Stimulated activated CD8-positive, alpha-beta memory T cell treated with anti-CD3 and anti-CD28 coated beads, Interleukin-2, amount 100 ng/mL, for 1 hour (primary cell): ENCODE data around the gene SSH2.
"Not testable (repeated sequence)": the region's sequence is repeated elsewhere in the genome, so short reads cannot be mapped to it uniquely, and the experiment has no call there.

Experiments used
- DNase-seq, 2 donors: peaks; one replicate each; pipeline ENCODE4 v3.0.0-alpha.2; 2020; ENCODE audit warnings: low read depth in 2 of 2

The SSH2 gene

DNA sequence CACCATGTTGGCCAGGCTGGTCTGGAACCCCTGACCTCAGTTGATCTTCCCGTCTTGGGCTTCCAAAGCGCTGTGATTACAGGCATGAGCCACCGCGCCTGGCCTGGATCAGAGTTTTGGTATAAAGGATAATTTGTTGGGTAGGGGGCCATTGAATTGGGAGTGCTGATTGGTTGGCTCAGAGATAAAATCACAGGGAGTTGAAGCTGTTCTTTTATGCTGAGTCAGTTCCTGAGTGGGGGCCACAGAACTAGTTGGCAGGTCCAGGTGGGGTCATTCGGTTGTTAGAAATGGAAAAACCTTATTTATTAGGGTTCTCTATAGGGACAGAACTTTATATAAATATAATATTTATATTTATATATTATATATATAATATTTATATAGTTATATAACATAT is 147.1 kb downstream of the SSH2 start:
- no peak for DNase-seq

DNA sequence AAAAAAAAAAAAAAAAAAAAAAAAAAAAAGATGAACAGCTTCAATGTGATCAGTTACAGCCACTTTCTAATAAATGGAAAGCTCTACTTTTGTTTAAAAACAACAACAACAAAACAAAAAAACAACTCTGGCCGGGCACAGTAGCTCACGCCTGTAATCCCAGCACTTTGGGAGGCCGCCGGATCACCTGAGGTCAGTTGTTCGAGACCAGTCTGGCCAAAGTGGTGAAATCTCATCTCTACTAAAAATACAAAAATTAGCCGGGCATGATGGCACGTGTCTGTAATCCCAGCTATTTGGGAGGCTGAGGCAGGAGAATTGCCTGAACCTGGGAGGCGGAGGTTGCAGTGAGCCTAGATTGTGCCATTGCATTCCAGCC is 150.2 kb downstream of the SSH2 start:
- not testable (repeated sequence) for DNase-seq

DNA sequence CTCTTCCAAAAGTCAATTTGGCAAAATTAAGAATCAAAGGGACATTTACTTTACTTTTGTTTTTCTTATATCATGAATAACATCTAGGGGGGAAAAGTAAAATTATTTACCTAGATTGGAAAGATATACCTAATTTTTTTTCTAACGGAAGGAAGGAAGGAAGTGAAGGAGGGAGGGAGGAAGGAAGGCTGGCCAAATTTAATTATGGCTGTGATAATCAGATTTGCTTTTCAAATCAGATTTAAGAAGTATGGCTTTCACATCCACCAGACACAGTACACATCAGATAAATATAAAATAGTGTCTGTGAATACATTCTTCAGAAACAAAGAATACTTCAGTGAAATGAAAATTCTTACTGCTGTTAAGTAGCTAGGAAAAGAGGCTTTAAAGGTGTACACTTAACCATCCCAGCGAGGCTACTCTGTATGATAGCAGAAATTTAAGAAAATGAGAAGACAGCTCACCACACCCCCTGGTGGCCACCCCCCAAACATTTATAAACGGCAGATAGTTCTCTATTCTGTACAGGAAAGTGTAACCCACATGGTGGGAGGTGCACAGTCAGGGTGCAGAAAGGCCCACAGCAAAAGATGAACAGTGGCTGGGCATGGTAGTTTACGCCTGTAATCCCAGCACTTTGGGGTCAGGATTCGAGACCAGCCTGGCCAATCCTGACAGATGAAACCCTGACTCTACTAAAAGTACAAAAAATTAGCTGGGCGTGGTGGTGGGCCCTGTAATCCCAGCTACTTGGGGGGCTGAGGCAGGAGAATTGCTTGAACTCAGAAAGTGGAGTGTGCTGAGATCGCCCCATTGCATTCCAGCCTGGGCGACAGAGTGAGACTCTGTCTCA is 150.8 kb downstream of the SSH2 start:
- DNase-seq: peak; percentile 66 to 67

DNA sequence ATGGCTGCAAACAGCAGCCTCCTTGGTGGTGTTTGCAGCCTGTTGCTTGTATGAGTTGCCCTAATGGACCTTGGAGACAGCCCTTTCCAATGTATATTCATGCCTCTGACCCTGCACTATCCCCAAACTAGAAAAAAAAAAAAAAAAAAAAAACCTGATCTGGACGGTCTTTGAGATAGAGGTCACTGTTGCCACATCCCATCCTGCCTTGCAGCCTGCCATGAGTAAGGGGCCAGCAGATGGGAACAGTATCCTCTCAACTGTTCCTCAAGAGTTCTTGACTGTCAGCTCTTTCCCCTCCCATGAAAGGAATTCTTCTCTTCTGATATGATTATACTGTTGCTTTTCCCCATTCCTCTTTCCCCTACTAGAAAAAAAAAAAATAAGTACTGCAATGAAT is 152.4 kb downstream of the SSH2 start:
- no peak for DNase-seq

DNA sequence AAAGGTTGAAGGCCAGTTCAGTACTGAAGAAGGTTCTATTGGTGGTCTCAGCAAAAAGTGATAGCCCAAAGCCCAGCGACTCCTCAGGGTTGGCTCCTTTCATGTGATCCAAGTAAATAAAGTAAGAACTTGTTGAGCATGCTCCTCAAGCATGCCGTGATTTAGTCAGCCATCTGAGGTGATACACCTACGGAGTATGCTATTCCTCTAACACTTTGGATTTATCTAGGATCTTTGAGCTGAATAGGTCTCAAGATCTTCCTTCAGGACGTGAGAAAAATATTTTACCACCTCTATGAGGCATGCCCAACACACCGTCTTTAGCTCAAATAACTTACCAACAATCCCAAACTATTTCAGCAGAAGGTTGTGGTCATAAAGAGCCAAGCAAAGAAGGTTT is 154.0 kb downstream of the SSH2 start:
- no peak for DNase-seq

DNA sequence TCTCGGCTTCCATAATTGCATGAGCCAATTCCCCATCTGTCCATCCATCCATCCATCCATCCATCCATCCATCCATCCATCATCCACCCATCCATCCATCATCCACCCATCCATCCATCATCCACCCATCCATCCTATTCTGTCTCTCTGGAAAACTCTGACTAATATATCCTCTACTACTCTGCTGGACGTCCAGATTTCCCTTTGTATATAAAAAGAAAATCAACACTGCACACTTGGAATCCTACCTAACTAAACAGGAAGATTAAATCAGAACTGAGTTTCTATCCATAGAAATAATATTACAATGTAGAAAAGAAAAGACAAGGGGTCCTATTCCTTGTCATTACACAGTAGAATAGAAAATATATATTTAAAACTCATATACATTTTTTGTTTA is 157.0 kb downstream of the SSH2 start:
- no peak for DNase-seq

DNA sequence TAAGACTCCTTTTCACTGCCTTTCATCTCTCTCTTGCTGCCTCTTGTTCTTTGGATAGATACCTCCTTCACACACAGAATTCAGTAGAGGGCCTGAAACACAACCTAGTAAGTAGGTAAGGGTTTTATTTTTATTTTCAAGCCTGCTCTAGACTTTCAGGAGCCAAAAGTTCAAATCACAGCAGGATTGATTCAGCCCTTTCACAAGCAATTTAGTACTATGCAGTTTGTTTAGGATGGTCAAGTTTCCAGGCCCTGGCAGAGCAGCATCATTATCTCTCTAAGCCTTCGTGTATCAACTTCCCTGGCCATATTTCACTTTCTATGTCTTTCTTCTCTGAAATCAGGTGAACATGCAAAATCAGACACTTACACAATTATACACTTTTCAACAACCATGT is 158.5 kb downstream of the SSH2 start:
- DNase-seq: no peak

DNA sequence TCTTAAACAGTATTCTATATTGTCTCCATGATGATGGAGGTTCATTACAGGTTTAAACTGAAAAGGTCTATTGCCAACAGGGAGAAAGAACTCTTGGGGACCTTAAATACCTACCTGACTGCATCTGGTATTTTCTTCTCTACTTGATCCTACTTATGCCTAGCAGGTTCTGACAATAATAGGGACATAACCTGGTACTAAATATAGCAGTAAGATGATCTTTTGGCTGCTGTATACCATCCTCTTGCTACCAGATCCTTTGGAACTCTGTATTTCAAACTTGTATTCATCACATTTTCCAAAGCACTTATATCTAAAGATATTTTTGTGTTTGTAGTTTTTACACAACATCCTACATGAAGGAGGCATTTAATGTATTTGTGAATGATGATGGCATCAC is 160.8 kb downstream of the SSH2 start:
- no peak for DNase-seq

DNA sequence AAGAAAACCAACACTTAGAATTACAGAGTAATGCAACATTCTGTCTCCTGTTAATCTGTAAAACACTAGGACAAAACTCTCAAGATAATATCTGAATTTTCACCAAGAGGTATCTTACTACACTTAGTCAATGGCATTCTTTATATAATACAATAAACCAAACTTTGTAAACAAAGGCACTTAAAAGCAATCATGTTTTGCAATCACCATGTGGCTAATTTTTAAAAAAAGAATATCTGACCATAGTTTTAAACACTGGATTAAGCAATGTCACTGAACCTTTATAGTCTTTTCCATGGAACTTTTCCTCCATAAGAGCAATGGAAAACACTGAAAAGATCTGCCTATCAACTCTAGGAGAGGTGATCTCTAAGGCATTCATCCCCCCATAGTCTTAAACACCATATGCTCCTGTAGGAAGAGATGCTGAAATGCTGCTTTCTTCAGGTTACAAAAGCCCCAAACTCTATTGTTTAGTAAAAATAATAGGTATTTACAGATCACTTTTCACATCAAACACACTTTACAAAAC is 163.2 kb downstream of the SSH2 start:
- no peak for DNase-seq

DNA sequence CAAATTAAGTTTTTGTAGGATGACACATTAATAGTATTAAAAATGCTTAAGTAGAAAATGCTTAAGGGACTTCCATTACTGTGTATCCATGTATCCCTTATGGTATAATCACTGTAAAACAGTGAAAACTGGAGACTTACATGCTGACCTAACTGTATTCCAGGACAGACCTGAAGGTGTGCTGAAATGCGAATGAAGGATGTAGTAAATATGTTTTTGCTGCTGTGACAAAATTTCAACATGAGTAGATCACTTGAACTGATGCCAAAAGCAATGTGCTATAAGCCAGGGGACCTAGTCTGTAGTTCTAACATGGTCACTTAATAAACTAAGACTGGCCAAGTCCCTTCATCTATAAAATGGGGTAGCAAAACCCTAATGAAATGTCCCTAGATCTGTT is 165.3 kb downstream of the SSH2 start:
- DNase-seq: no peak

DNA sequence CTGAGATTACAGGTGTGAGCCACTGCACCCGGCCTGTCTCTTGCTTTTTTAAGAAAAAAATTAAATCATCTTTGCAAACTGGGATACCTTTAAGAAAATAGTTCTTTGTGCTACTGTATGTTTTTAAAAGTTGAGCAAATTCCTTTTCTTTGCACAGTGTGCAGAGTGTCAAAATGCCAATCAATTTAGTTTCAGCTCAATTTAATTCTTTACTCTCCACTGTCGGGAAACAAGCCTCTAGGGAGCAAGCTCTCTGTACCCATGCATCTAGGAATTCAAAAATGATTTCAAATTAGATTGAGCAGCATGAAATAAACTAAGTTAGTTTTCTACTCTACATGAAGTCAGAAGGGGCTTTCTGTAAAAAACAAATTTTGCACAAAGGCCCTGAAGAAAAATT is 165.8 kb downstream of the SSH2 start:
- no peak for DNase-seq

DNA sequence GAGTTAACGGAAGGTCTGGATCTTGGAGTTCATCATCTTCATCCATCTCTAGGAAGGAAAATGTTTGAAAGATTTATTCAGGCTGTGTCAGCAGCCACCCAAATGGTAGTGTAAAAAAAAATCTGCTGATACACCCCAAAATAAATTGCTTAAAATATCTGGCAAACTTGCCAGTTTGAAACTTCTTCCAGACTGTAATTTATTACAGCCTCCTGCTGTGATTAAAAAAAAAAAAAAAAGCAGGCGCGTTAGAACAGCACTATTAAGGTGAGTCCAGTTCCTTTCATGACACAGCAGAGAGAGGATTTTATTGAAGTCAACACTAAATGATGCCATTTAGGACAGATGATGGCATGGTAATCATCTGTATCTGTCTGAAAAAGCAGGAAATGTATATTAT is 166.8 kb downstream of the SSH2 start:
- no peak for DNase-seq

DNA sequence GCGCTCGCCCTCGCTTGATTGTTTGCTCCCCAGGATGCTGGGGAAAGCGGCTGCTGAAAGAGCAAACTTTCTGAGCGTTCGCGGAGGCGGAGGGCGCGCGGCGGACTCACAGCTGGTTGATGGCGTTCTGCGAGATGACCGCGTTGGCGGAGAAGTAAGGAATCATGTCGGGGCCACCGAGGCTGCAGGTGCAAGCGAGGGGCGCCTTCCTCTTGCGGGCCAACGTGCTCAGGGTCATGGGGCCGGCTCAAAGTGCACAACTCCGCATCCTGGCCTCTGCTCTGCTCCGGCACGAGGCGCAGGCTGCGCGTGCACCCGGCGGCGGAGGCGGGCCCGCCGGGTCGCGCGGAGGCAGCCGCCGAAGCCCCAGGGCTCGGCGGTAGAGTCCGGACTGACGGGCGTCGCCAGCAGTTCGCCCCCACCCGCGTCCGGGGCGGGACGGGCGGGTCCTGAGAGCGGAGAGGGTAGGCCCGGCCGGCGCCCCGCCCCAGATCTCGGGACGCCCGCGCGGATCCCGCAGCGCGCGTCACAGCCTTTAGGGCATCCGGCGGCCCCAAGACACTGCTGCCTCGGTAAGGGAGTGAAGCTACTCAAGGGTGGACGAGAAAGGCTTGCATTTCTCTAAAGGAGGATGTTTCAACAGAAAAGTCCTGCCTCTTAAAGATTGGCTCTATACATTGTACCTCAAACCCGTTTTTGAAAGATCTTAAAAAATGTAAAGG is 168.8 kb downstream of the SSH2 start:
- peak; percentile 76 to 82 for DNase-seq

DNA sequence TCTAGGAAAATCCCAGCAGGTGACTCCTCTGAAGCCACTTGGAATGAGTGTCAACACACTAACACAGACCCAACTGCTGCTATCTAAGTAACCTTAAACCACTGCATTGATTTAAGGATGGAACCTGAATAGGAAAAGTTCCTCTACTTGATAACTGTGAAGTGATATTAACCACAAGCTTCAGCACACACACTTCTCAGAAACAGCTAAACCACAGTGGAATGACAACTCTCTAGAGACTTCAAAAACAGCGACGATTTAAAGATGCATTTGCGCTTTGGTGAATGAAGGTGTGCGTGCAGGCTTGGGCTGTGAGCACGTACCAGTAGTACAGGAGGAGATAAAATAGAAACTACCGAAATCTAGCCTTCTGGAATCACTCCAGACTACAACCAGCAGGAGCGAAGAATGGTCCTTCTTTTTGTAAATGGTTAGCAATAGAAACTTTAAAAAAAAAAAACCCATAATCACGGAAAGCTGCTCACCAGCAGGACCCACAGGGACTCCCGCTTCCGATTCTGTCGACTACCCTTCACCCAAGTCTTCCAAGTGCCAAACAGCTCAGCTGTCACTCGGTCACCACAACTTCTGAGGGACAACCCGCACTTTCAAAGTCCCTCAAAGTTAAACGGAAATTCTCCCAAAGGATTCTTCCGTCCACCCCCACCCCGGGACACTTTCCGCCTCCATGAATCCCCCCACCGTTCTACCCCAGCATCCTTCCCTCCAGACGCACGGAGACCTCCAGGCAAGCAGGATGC is 169.6 kb downstream of the SSH2 start:
- peak in 1 of 2 donors; percentile 14 for DNase-seq

DNA sequence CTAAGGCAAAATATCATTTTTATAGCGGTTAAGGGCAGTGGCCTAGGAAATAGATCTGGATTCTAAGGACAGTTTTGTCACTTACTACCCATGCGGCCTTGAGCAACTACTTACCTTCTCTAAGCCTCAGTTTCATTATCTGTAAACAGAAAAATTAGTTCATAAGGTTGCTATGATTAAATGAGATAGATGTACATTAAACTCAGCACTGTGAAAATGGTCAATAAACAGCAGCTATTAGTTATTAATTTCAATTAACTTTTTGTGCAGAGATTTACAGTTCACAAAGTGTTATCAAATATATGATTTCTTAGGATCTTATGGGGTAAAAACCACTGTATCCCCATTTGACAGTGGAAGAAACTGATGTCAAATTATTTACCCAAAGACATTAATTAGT is 171.8 kb downstream of the SSH2 start:
- DNase-seq: no peak

DNA sequence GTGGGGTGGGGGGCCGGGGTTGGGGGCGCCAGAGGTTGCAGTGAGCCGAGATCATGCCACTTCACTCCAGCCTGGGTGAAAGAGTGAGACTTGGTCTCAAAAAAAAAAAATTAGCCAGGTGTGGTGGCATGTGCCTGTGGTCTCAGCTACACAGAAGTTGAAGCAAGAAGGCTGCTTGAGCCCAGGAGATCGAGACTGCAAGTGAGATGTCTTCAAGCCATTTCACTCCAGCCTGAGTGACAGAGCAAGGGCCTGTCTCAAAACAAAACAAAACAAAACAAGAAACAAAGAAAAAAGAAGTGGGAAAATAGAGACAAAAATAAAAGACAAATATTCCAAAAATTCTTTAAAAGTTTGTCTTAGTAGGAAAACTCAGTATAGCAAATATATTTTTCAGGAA is 172.2 kb downstream of the SSH2 start:
- no peak for DNase-seq

DNA sequence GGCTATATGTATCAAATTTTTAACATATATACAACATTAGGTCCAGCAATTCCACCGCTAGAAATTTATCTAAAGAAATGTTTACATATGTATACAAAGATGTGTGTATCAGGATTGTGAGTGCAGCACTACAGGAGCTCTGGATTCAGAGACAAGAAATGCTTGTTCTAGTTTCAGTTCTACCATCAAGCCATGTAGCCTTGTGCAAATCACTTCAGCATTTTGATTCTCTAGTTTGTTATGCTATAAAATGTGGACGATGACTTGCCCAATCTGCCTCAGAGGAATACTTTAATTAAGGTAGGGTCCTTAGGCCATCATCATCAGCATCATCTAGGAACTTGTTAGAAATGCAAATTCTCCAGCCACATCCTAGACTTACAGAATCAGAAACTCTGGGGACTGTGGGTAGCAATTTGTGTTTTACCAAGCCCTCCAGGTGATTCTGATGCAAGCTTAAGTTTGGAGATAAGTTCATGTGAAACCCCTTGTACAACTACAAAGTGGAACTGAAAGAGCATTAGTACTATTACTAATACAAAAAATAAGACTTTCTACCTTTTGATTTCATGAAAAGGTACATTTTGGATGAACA is 176.1 kb downstream of the SSH2 start:
- no peak for DNase-seq

DNA sequence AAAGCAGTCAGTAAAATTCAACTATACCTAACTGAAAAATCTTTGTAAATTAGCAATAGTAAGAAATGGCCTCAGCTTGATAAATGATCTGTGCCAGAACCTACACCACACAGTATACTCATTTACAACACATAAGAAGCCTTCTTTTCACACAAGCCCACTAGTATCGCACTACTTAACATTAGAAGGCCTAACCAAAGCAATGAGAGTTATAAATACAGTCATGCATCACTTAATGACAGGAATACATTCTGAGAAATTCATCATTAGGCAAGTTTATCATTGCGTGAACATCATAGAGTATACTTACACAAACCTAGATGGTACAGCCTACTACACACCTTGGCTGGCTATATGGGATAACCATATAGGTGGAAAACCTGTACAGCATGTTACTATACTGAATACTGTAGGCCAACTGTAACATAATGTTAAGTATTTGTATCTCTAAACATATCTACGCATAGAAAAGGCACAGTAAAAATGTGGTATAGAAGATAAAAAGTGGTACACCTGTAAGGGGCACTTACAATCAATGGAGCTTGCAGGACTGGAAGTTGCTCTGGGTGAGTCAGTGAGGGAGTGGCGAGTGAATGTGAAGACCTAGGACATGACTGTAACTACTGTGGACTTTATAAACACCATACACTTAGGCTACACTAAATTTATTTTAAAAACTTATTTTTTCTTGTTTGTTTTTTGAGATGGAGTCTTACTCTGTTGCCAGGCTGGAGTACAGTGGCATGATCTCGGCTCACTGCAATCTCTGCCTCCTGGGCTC is 180.8 kb downstream of the SSH2 start:
- no peak for DNase-seq

DNA sequence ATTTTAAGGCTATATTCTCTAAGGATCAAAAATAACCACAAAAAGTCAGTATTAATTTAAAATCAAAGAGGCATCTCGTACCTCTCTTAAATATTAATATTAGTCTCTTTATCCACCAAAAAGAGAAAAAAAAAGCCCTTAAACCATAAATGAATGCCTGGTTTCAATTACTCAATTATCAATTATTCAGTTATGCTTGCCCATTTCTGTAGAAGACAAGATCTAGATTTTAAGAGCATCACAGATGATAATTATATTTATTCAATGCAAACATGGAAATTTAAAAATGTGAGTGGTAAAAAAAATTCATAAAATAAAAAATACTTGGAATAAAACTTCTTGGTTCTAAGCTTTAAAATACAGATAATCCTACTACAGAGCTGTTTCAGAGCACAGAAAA is 181.6 kb downstream of the SSH2 start:
- no peak for DNase-seq

DNA sequence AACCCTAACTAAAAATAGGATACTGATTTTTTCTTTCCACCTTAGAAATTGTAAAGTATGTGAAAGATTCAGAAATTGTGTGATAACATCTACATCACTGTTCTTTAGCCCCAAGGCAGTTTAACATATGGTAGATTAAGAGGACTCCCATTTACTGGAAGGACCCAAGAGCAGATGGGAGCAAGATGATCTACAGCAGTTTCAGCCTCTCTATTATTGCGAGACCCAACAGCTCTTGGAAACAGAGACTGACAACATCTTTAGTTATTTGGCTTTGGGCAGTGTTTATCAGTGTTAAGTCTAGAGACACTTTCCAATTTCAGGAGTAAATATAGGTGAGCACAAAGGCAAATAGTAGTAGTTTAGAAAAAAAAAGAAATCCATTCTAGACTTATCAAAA is 182.4 kb downstream of the SSH2 start:
- DNase-seq: no peak

DNA sequence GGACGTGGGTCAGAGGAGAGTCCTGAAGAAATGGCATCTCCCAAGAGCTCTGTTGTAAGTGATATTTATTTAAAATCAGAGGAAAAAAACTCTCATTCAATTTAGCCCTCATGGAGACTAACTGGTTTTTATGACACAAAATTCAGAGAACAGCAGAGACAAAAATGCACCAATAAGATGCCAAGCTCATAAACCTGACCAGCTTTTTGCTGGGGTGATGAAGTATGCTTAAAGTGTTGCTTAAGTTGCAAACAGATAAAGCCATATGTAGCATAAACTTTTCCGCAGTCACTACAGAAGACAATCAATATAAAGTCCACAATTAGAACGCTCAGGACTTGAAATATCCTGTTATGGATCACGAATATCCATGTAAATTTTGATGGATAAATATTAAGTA is 183.4 kb downstream of the SSH2 start:
- DNase-seq: no peak
